ENCODE results near the gene MOGAT2.

Gene MOGAT2

DNA sequence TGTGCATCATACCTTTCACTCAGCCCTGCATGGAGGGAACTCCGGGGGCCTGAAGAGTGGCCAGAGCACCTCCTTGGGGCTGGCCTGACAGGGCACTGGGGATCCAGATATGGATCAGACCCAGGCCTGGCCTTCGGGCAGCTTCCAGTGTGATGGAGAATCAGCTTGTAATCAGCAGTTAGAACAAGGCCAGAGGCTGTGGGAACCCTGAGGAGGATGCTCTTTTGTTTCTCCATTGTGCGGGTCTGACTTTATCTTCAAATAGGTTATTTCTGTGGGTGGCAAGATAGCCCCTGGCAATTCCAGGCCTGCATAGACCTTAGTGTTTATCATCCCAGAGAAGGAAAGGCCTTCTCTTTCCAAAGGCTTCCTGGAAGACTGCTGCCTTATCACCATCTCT, 63.2 kb downstream of the MOGAT2 start:
- DNase-seq (ENCODE audit: low spot score) = no peak

DNA sequence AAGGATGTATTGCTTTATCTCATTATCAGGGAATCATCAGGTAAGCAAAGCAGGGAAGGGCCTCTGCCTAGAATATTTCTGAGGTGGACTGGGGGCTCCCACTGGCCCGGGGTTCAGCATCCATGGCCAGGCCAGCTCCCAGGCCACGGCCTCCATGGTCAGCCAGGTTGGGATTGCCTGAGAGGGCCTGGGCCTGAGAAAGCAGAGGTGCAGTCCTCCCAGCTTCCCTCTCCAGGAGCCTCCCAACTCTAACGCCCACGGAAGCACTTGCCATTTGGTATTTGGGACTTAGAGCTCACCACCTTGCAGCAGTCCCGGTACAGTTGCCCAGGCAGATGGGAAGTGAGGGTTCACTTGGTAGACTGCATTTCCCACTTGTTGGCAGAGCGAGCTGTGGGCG, 63.7 kb downstream of the MOGAT2 start:
- DNase-seq (ENCODE audit: low spot score) = no peak

DNA sequence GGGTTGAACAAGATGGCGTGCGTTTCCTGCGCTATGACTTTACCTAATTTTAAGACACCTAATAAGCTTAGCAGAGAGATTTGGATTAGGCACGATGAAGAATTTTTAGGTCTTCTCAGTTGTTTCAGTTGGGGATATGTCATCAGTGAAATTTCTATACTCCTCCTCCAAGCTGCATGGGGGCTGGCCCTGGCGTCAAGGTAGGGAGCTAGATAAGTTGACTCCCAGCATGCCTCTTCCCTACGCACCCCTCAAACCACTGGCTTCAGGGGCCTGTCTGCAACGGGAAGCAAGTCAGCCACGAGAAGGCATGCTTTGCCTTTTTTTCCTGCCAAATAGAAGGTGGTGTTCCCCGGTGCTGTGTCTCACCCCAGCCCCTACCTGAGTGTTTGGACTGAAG, 64.2 kb downstream of the MOGAT2 start:
- no peak for DNase-seq (ENCODE audit: low spot score)
